Stimulated activated naive CD8-positive, alpha-beta T cell treated with anti-CD3 and anti-CD28 coated beads, Interleukin-15, Interleukin-2, amounts not matched to agents 100 U/mL and 50 U/mL, for 24 hours (primary cell): ENCODE measurements around the gene PDIA4.
"Not testable (repeated sequence)": the region's sequence is repeated elsewhere in the genome, so short reads cannot be mapped to it uniquely, and the experiment has no call there.

Experiments used
- ATAC-seq: fragments of 150-1000 bp; cut with Tn5 transposase; one replicate; pipeline ENCODE4 v1.10.0; 2021
- DNase-seq: peaks from one replicate; pipeline ENCODE4 v3.0.0; 2021

PDIA4 gene

GRCh38 chr7:149031353-149031910 is 3.1 kb upstream of the PDIA4 start:
- DNase-seq (no peak), ATAC-seq (no peak)

GRCh38 chr7:149030439-149030838 is 2.1 kb upstream of the PDIA4 start:
- not testable (repeated sequence) for DNase-seq, ATAC-seq

- DNase-seq: no peak
- ATAC-seq: no peak
Measured at GRCh38 chr7:149027611-149028345, 527 bp downstream of the PDIA4 start.

GRCh38 chr7:149027055-149027454 is 1.2 kb downstream of the PDIA4 start:
- ATAC-seq (no peak), DNase-seq (no peak)

GRCh38 chr7:149023662-149024061 is 4.6 kb downstream of the PDIA4 start:
- ATAC-seq (no peak), DNase-seq (no peak)

- no peak for DNase-seq
- ATAC-seq: no peak
Measured at GRCh38 chr7:149022756-149023360, 5.4 kb downstream of the PDIA4 start.

- DNase-seq: no peak
Measured at GRCh38 chr7:149021725-149022062, 6.6 kb downstream of the PDIA4 start.

GRCh38 chr7:149020483-149020882 is 7.8 kb downstream of the PDIA4 start:
- DNase-seq (no peak), ATAC-seq (no peak)

More at GRCh38 chr7:149021725-149022062, 6.6 kb downstream of the PDIA4 start:
- ATAC-seq: peak; percentile 47

GRCh38 chr7:149016876-149017275 is 11.4 kb downstream of the PDIA4 start:
- no peak for ATAC-seq
- no peak for DNase-seq

GRCh38 chr7:149014309-149014708 is 14.0 kb downstream of the PDIA4 start:
- ATAC-seq (no peak), DNase-seq (no peak)

- ATAC-seq (no peak), DNase-seq (no peak)
Measured at GRCh38 chr7:149013876-149014275, 14.4 kb downstream of the PDIA4 start.

GRCh38 chr7:149012730-149013129 is 15.6 kb downstream of the PDIA4 start:
- DNase-seq, ATAC-seq: not testable (repeated sequence)

- DNase-seq (no peak), ATAC-seq (no peak)
Measured at GRCh38 chr7:149011491-149011890, 16.8 kb downstream of the PDIA4 start.

- no peak for DNase-seq
- no peak for ATAC-seq
Measured at GRCh38 chr7:149010451-149010850, 17.9 kb downstream of the PDIA4 start.

GRCh38 chr7:149009527-149009926 is 18.8 kb downstream of the PDIA4 start:
- no peak for ATAC-seq

GRCh38 chr7:149007611-149008010 is 20.7 kb downstream of the PDIA4 start:
- peak; percentile 34 for ATAC-seq
- no peak for DNase-seq

More at GRCh38 chr7:149009527-149009926, 18.8 kb downstream of the PDIA4 start:
- DNase-seq: no peak

- ATAC-seq (no peak), DNase-seq (no peak)
Measured at GRCh38 chr7:149007146-149007545, 21.2 kb downstream of the PDIA4 start.

- ATAC-seq (no peak), DNase-seq (no peak)
Measured at GRCh38 chr7:149006345-149006725, 22.0 kb downstream of the PDIA4 start.

- DNase-seq (peak; percentile 85), ATAC-seq (peak; percentile 75)
Measured at GRCh38 chr7:149005427-149006344, 22.6 kb downstream of the PDIA4 start.

- DNase-seq (no peak), ATAC-seq (no peak)
Measured at GRCh38 chr7:149004405-149005370, 23.6 kb downstream of the PDIA4 start.

GRCh38 chr7:149003560-149004305 is 24.6 kb downstream of the PDIA4 start:
- DNase-seq (no peak), ATAC-seq (no peak)
